Activated T-cell treated with anti-CD3 and anti-CD28 coated beads, Interleukin-2, amount 50 U/mL, for 72 hours (primary cell): ENCODE data around the gene CEP85L. TPM values are rescaled to one million over a fixed set of nuclear protein-coding genes. Genes with fewer than 3 reads are reported as not detected.

Source experiments
- ATAC-seq, 2 donors: fragments of 150-1000 bp; cut with Tn5 transposase; replicated peaks in 1 of 2; 2 replicates each; pipeline ENCODE4 v1.10.0; 2021; ENCODE audit warnings: moderate library complexity in 2 of 2, mild to moderate bottlenecking in 1 of 2
- DNase-seq, 2 donors: peaks; one replicate each; pipeline ENCODE4 v3.0.0; 2021 to 2022; ENCODE audit warnings: mixed read lengths in 1 of 2
- H3K27ac Mint-ChIP-seq: one replicate; pipeline ENCODE4 v1.8.0; 2022; ENCODE audit warnings: mild to moderate bottlenecking, moderate library complexity, mixed read lengths
- H3K27me3 Mint-ChIP-seq: one replicate; pipeline ENCODE4 v1.8.0; 2022; ENCODE audit warnings: low read depth, mixed read lengths
- H3K36me3 Mint-ChIP-seq, 2 donors: one replicate each; pipeline ENCODE4 v1.8.0; 2022; ENCODE audit warnings: mixed read lengths in 2 of 2, mild to moderate bottlenecking in 1 of 2; ENCODE audit not compliant: insufficient read depth in 2 of 2
- H3K4me1 Mint-ChIP-seq: one replicate; pipeline ENCODE4 v1.8.0; 2022; ENCODE audit warnings: low read depth, mixed read lengths
- H3K4me3 Mint-ChIP-seq, 2 donors: one replicate each; pipeline ENCODE4 v1.8.0; 2022; ENCODE audit warnings: mild to moderate bottlenecking in 2 of 2, mixed read lengths in 2 of 2, moderate library complexity in 2 of 2
- H3K9me3 Mint-ChIP-seq, 2 donors: one replicate each; pipeline ENCODE4 v1.8.0; 2022; ENCODE audit warnings: mixed read lengths in 2 of 2
- total RNA-seq, 2 donors: library from RNA; stranded (reverse); gene quantifications; one replicate each; pipeline ENCODE4 v1.2.3, GENCODE V29; 2022

CEP85L gene
- total RNA-seq, 2 donors from 2014 or later = 32.4 to 44.7 TPM

DNA sequence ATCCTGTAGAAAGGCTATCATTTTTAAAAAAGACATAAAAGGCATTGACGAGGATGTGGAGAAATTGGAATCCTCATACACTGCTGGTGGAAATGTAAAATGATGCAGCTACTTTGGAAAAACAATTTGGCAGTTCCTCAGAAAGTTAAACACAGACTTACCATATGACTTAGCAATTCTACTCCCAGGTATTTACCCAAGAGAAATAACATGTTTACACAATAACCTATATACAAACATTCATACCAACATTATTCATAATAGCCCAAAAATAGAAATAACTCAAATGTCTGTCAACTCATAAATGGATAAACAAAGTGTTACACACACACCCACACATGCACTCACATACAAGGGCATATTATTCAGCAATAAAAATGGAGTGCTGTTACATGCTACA is 23.4 kb upstream of the CEP85L start:
- ATAC-seq = no peak
- Mint-ChIP-seq H3K36me3 (peaks cover 1 to 16% of the 10 kb centered on the region in 2 donors), H3K4me1 (peaks cover 54% of the 10 kb centered on the region)

DNA sequence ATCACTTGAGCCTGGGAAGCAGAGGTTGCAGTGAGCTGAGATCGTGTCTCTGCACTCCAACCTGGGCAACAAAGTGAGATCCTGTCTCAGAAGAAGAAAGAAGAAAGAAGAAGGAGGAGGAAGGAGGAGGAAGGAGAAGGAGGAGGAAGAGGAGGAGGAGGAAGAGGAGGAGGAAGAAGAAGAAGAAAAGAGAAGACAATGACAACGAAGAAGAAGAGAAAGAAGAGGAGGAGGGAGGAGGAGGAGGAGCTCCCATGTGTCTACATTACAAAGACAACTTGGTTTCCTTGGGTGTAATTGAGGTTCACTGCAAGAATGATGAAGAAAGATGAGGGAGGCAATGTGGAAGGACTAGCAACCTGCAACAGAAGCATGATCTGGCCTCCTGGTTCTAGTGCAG is 21.3 kb upstream of the CEP85L start:
- Mint-ChIP-seq H3K4me1 (peaks cover 57% of the 10 kb centered on the region), H3K27me3 (no peaks in the 10 kb centered on the region), H3K36me3 (peaks cover 1 to 7% of the 10 kb centered on the region in 2 donors), H3K9me3 (peaks cover 0 to 2% of the 10 kb centered on the region in 2 donors), H3K27ac (no peak overlapping the region), H3K4me3 (no peak overlapping the region)
- DNase-seq (no peak), ATAC-seq (no peak)

More for the DNA sequence above, 23.4 kb upstream of the CEP85L start:
- no peak for DNase-seq
- Mint-ChIP-seq H3K4me3 (no peak overlapping the region), H3K27me3 (no peaks in the 10 kb centered on the region), H3K9me3 (peaks cover 0 to 2% of the 10 kb centered on the region in 2 donors), H3K27ac (no peak overlapping the region)

DNA sequence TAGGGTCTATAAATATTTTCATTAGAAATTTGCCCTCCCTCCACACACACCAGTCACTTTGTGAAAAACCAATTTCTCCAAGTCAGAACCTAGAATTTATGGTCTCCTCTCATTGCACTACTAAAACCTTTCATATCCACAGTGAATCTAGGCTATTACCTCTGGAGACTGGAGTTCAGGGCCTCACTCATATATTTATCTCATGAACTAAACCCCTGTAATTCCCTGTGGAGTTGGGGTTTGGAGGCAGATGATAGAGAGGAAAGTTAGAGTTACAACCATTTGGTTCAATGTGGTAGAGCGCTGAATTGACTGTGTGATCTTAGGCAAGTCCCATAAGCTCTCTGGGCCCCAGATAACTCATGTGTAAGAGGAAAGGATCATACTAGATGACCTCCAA is 18.2 kb upstream of the CEP85L start:
- Mint-ChIP-seq H3K4me1 (peaks cover 84% of the 10 kb centered on the region), H3K27me3 (no peaks in the 10 kb centered on the region), H3K27ac (no peak overlapping the region), H3K36me3 (peaks cover 0 to 4% of the 10 kb centered on the region in 2 donors), H3K4me3 (no peak overlapping the region), H3K9me3 (no peaks in the 10 kb centered on the region)
- no peak for ATAC-seq
- no peak for DNase-seq

DNA sequence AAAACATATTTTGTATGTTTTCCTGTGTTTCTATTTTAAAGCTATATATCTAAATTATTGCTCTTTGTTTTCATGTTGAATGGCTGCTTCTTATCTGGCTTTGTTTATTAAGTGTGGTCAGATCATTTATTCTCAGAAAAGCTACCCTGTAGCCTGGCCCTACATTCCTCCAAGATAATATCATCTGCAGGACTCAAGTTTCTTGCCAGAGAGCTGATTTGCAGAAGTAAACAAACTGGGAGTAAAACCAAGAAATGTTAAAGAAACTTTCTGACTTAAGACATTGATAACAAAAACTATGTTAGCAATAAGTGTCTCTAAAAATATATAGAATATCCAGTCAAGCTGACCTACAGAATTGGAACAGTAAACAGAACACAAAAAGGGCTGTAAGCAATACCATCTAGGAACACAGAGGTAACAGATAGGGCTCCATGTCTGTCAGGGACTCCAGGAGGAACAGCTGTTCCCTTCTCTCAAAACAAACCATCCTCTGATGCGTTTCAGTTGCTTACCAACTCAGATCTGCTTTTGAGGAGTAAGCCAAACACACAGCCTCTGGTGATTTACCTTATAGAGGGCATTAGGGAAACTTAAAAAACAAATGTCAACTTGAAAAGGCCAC is 17.5 kb upstream of the CEP85L start:
- peaks cover 0 to 1% of the 10 kb centered on the region in 2 donors for H3K36me3 Mint-ChIP-seq
- H3K9me3 Mint-ChIP-seq = no peaks in the 10 kb centered on the region
- H3K4me3 Mint-ChIP-seq = no peak overlapping the region
- DNase-seq = no peak
- H3K27me3 Mint-ChIP-seq = no peaks in the 10 kb centered on the region
- peak overlapping the region; percentile 48 for H3K27ac Mint-ChIP-seq
- H3K4me1 Mint-ChIP-seq = peaks cover 91% of the 10 kb centered on the region
- ATAC-seq = no peak

DNA sequence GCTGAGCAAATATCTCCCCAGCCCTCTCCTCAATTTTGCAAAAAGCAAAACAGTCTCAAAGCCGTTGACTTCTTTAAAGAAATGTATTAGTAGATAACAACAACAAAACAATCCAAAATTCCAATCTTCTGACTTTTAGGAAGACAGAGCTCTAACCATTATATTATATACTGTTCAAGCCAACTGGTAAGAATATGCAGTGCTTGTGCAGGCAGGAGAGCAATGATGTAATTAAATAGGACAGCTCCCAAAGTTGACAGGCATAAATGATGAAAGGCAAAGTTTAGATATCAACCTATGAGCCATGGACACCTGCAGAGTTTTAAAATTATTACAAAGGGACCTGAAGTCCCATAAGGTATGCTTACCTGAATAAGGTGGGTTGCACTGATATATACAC is 16.6 kb upstream of the CEP85L start:
- Mint-ChIP-seq H3K27ac (peak overlapping the region; percentile 61), H3K9me3 (no peaks in the 10 kb centered on the region), H3K4me1 (peaks cover 91% of the 10 kb centered on the region), H3K27me3 (no peaks in the 10 kb centered on the region), H3K4me3 (no peak overlapping the region), H3K36me3 (no peaks in the 10 kb centered on the region)
- DNase-seq (no peak), ATAC-seq (no peak)

DNA sequence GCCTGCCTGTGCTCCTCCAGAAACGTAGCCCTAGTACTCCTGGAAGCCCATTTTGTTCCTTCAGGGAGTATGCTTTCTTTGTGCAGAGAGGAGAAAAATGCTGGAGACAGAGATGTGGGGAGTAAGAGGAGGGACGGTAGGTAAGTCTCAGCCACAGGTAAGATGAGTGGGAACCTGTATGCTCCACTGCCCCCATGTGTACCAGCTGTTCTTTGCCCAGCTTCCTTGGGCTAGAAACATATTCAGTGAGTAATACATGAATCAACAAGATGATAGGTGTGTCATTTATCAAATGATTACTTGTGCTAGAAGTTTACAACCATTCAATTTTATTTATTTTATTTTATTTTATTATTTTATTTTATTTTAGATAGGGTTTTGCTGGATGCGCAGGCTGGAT is 13.6 kb upstream of the CEP85L start:
- ATAC-seq (peak; percentile 56 to 65), DNase-seq (no peak)
- Mint-ChIP-seq H3K27me3 (no peaks in the 10 kb centered on the region), H3K27ac (peak overlapping the region; percentile 67), H3K4me1 (peaks cover 91% of the 10 kb centered on the region), H3K9me3 (no peaks in the 10 kb centered on the region), H3K36me3 (peaks cover 1 to 11% of the 10 kb centered on the region in 2 donors), H3K4me3 (peak overlapping the region; percentile 83 to 84)

DNA sequence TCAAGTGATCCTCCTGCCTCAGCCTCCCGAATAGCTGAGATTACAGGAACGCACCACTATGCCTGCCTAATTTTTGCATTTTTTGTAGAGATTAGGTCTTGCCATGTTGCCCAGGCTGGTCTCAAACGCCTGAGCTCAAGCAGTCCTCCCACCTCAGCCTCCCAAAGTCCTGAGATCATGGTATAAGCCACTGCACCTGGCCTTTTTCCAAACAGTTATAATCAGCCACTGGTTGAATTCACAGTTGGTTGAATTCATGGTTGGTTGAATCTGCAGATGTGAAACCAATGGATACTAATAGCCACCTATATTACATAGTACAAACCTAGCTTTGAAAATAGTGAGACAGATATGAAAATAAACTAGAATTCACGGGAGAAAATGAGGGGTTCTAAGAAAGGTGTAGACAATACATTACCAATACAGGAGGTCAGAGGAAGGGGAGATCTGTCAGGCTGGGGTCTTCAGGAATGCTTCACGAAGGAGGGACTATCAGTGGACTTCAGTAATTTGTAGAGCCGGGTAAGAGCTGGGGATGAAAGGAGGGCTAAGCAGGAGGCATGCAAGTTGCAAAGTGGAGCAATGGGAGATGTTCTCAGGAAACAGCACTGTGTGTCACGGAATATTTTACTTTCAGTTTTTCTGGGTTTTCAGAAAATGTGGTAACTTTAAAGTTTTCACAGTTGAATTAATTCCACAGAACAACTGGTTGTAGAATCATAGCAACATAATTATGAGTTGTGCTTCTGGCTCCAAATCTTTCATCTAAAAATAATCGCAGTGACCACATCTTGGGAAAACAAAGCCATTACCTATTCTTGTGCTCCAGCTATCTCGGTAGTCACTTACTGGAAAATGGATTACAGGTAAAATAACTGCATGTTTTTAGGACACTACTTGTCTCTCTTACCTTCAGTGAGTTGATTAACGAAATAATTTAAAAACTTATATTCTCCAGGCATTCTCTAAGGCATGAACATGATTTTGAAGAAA is 12.9 kb upstream of the CEP85L start:
- Mint-ChIP-seq H3K9me3 (no peaks in the 10 kb centered on the region), H3K36me3 (peaks cover 1 to 11% of the 10 kb centered on the region in 2 donors), H3K27ac (peak overlapping the region; percentile 67), H3K27me3 (no peaks in the 10 kb centered on the region), H3K4me1 (peaks cover 91% of the 10 kb centered on the region), H3K4me3 (peak overlapping the region; percentile 83 to 84)
- DNase-seq = no peak
- ATAC-seq = peak; percentile 49 to 55

DNA sequence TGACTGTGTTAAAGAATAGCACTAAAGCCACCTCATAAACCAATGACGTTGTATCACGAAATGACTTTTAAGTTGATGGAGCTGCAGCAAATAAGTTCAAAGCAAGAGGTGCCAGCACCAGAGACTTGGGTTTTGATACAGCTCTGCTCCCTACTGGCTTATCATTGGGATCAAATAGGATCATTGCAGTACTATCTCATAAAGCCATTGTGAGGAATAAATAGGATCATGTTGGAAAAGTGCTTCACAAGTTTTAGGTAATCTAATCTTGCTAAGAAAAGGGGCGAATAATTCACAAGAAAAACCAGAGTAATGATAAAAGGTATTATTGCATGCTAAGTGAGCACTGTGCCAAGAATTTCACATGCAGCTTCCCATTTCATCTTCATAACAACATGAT is 10.4 kb upstream of the CEP85L start:
- H3K36me3 Mint-ChIP-seq = peaks cover 1 to 11% of the 10 kb centered on the region in 2 donors
- no peaks in the 10 kb centered on the region for H3K27me3 Mint-ChIP-seq

DNA sequence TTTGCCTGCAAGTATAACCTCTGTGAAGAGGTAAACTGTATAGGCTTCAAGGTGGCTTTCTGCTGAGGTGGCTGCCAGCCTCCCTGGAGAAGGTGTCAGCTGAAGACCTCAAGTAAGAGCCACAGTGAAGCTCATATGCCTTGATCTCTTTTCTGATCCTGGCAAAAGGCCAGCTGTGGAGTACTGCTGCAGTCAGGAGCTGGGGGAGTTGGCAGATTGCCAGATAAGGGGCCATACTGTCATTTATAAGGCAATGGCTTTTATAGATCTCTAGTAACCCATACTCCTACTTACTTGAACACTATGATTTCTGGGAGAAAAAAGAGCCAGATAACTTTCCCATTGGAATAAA is 8.8 kb upstream of the CEP85L start:
- H3K36me3 Mint-ChIP-seq = peaks cover 5 to 11% of the 10 kb centered on the region in 2 donors
- ATAC-seq = peak; percentile 43 to 54
- peak overlapping the region; percentile 95 for H3K27ac Mint-ChIP-seq
- H3K9me3 Mint-ChIP-seq = no peaks in the 10 kb centered on the region
- H3K4me3 Mint-ChIP-seq = peak overlapping the region; percentile 43 to 52
- peak; percentile 43 to 55 for DNase-seq
- H3K27me3 Mint-ChIP-seq = no peaks in the 10 kb centered on the region
- peaks cover 81% of the 10 kb centered on the region for H3K4me1 Mint-ChIP-seq

More for the DNA sequence above, 10.4 kb upstream of the CEP85L start:
- Mint-ChIP-seq H3K27ac (peak overlapping the region; percentile 25), H3K9me3 (no peaks in the 10 kb centered on the region), H3K4me1 (peaks cover 79% of the 10 kb centered on the region), H3K4me3 (no peak overlapping the region)
- ATAC-seq = no peak
- DNase-seq = no peak

DNA sequence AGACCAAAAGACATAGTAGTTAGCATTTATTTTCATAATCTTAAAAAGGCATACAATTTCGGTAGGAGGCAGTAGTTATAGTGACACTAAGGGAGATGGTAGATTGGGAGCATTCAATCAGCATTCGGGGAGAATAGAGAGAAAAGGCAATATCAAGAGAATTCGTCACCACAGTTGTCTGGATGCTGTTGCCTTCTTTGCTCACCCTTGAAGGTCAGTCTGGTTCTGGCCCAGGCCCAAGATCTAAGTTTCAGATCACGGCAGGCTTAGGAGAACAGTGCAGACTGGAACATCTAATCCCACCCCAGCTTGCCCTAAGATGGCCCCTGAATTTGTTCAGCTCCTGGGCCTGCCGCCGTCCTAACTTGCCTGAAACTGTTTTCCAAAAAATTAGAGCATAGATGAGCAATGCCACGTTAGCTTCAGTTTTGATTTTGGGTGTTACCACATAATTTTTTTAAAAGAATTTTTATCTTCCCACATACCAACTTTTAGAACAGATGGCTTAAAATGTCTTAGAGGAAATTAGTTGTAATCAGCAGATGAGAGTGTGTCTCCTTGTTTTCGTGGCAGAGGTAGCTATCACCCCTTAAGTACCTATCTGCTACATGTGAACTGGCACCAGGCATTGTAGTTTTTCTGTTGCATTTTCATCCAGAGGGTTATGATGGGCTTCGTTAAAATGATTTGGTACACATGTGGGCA is 8.3 kb upstream of the CEP85L start:
- H3K9me3 Mint-ChIP-seq = no peaks in the 10 kb centered on the region
- peak overlapping the region; percentile 43 to 52 for H3K4me3 Mint-ChIP-seq
- peak overlapping the region; percentile 95 for H3K27ac Mint-ChIP-seq
- DNase-seq (no peak), ATAC-seq (peak; percentile 32 to 33)
- H3K4me1 Mint-ChIP-seq = peaks cover 82% of the 10 kb centered on the region
- H3K36me3 Mint-ChIP-seq = peaks cover 5 to 11% of the 10 kb centered on the region in 2 donors
- H3K27me3 Mint-ChIP-seq = no peaks in the 10 kb centered on the region

DNA sequence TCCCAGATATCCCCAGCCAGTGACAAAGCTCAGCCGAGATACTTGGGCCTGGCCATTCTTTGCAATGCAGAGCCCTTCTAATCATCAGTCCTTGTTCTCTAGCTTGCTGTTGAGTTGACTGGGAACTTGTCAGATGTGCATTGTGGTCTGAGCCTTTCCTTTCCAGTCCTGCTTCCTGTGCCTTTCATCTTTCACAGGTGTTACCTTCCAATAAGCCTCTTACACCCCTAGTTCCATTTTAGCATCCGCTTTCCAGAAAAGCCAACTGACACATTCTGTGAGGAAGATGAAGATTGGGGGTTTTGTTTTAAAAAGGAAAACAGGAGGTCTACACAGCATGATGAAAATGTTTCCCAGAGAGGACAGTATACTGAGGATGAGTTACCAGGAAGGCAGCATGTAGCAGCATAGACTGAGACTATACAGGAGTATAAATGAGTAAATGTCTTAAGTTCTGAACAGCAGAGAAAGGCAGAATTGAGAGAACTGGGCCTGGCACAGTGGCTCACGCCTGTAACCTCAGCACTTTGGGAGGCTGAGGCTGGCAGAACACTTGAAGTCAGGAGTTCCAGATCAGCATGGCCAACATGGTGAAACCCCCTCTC is 5.6 kb upstream of the CEP85L start:
- peak; percentile 58 to 70 for ATAC-seq
- H3K27me3 Mint-ChIP-seq = no peaks in the 10 kb centered on the region
- peaks cover 4 to 5% of the 10 kb centered on the region in 2 donors for H3K36me3 Mint-ChIP-seq
- H3K4me3 Mint-ChIP-seq = peak overlapping the region; percentile 10 to 73
- no peaks in the 10 kb centered on the region for H3K9me3 Mint-ChIP-seq
- peaks cover 80% of the 10 kb centered on the region for H3K4me1 Mint-ChIP-seq
- no peak for DNase-seq
- H3K27ac Mint-ChIP-seq = peak overlapping the region; percentile 90

DNA sequence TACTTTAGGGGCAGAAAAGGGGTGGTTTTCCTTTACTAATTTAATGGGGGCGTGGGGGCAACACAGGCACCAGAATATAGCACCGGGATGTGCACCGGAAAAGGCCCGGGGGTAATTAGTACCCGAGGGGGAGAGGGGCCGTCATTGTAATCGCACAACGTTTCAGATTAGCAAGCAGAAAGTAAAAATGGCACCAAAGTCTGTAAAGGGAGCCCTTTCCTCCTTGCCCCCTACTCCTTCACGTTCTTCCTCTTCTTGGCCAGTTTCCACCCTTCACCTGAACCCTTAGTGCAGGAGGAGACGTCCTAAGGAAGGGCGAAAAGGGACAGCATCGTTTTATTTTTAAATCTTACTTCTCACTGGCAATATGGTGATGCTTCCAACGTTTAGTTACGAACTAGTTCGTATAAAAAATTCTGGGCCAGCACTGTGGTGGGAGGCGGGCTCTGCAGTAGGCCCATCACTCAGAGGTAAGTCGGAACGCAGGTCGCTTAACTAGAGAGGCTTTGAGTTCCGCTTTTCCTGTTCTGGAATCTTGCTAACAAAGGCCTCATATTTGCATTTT is 742 bp upstream of the CEP85L start:
- DNase-seq (no peak), ATAC-seq (no peak)
- H3K36me3 Mint-ChIP-seq = peaks cover 2 to 4% of the 10 kb centered on the region in 2 donors
- H3K4me1 Mint-ChIP-seq = peaks cover 62% of the 10 kb centered on the region
- H3K4me3 Mint-ChIP-seq = peak overlapping the region; percentile 89 to 95
- H3K27ac Mint-ChIP-seq = peak overlapping the region; percentile 88
- no peaks in the 10 kb centered on the region for H3K9me3 Mint-ChIP-seq
- no peaks in the 10 kb centered on the region for H3K27me3 Mint-ChIP-seq
